GM23338 (cell line): ENCODE results near the gene TFAP2E. TPM values are rescaled to one million over a fixed set of nuclear protein-coding genes. Genes with fewer than 3 reads are reported as not detected.

Experiments used
- ATAC-seq: fragments of 200-7000 bp; cut with Tn5 transposase; 3 replicates; pipeline ENCODE4 v1.9.1; 2020
- DNase-seq: peaks from one replicate; pipeline ENCODE4 v3.0.0-alpha.2; 2015; ENCODE audit warnings: low spot score
- H2AFZ ChIP-seq: fragments of 200-600 bp; sonication (generic); 2 replicates; pipeline ENCODE4 v1.8.0; 2016; ENCODE audit warnings: antibody characterized with exemption, mild to moderate bottlenecking, moderate library complexity
- H3F3A ChIP-seq: fragments of 200-600 bp; sonication (generic); replicated peaks from 2 replicates; pipeline ENCODE4 v1.8.0; 2017; ENCODE audit warnings: antibody characterized with exemption, mixed run types, low read depth
- H3K27ac ChIP-seq: fragments of 200-600 bp; sonication (generic); 2 replicates; pipeline ENCODE4 v1.6.1; 2016; ENCODE audit warnings: low read depth
- H3K27me3 ChIP-seq: fragments of 200-600 bp; sonication (generic); 2 replicates; pipeline ENCODE4 v1.8.0; 2016; ENCODE audit warnings: mild to moderate bottlenecking, mixed run types, moderate library complexity; ENCODE audit not compliant: insufficient read depth
- H3K36me3 ChIP-seq: fragments of 200-600 bp; sonication (generic); 2 replicates; pipeline ENCODE4 v1.8.0; 2016; ENCODE audit warnings: mild to moderate bottlenecking; ENCODE audit not compliant: insufficient read depth
- H3K4me1 ChIP-seq: fragments of 200-600 bp; sonication (generic); 2 replicates; pipeline ENCODE4 v1.8.0; 2016; ENCODE audit warnings: mild to moderate bottlenecking, moderate library complexity; ENCODE audit not compliant: insufficient read depth
- H3K4me2 ChIP-seq: fragments of 200-600 bp; sonication (generic); 2 replicates; pipeline ENCODE4 v1.7.1; 2017; ENCODE audit warnings: mixed run types
- H3K4me3 ChIP-seq: fragments of 200-600 bp; sonication (generic); 2 replicates; pipeline ENCODE4 v1.6.1; 2016; ENCODE audit warnings: mixed run types
- H3K79me2 ChIP-seq: fragments of 200-600 bp; sonication (generic); replicated peaks from 2 replicates; pipeline ENCODE4 v1.8.0; 2017; ENCODE audit warnings: mild to moderate bottlenecking; ENCODE audit not compliant: insufficient read depth
- H3K9me2 ChIP-seq: fragments of 200-600 bp; sonication (generic); 2 replicates; pipeline ENCODE4 v1.8.0; 2017; ENCODE audit not compliant: insufficient read depth
- H4K20me1 ChIP-seq: fragments of 200-600 bp; sonication (generic); replicated peaks from 2 replicates; pipeline ENCODE4 v1.8.0; 2017; ENCODE audit warnings: mild to moderate bottlenecking; ENCODE audit not compliant: insufficient read depth
- H3K27ac Mint-ChIP-seq: 2 replicates; pipeline ENCODE4 v1.8.0; 2020; ENCODE audit warnings: inconsistent platforms, mild to moderate bottlenecking, moderate library complexity, mixed read lengths
- H3K27me3 Mint-ChIP-seq: 3 replicates; pipeline ENCODE4 v1.8.0; 2022; ENCODE audit warnings: low read depth, mild to moderate bottlenecking, moderate library complexity, mixed read lengths, inconsistent platforms; ENCODE audit not compliant: insufficient read depth, poor library complexity
- H3K36me3 Mint-ChIP-seq: 3 replicates; pipeline ENCODE4 v1.8.0; 2021; ENCODE audit warnings: low read depth, mild to moderate bottlenecking, inconsistent platforms, moderate library complexity, mixed read lengths
- H3K4me1 Mint-ChIP-seq: 3 replicates; pipeline ENCODE4 v1.8.0; 2020; ENCODE audit warnings: mild to moderate bottlenecking, inconsistent platforms, mixed read lengths
- H3K4me3 Mint-ChIP-seq: 3 replicates; pipeline ENCODE4 v1.8.0; 2021; ENCODE audit warnings: moderate library complexity, mild to moderate bottlenecking, inconsistent platforms, mixed read lengths
- H3K9me3 Mint-ChIP-seq: 3 replicates; pipeline ENCODE4 v1.8.0; 2020; ENCODE audit warnings: moderate library complexity, mild to moderate bottlenecking, inconsistent platforms, mixed read lengths
- EZH2 ChIP-seq: fragments of 200-600 bp; sonication (generic); IDR thresholded peaks from one replicate; pipeline ENCODE4 v1.8.0; 2017; ENCODE audit warnings: antibody characterized with exemption, mild to moderate bottlenecking, low read depth; ENCODE audit not compliant: unreplicated experiment
- JUNB ChIP-seq: IDR thresholded peaks from one replicate; pipeline ENCODE4 v1.6.1; 2016; ENCODE audit warnings: antibody characterized with exemption; ENCODE audit not compliant: unreplicated experiment
- NANOG ChIP-seq: IDR thresholded peaks from 2 replicates; pipeline ENCODE4 v1.6.1; 2016; ENCODE audit warnings: antibody characterized with exemption, borderline replicate concordance
- STAT1 ChIP-seq: IDR thresholded peaks from one replicate; pipeline ENCODE4 v1.6.1; 2016; ENCODE audit warnings: antibody characterized with exemption; ENCODE audit not compliant: unreplicated experiment
- ZNF114 ChIP-seq: fragments of 250-450 bp; sonication (Bioruptor Pico); IDR thresholded peaks from 2 replicates; pipeline ENCODE4 v1.5.0; 2020; ENCODE audit warnings: mild to moderate bottlenecking, moderate library complexity
- ZNF331 ChIP-seq: fragments of 250-450 bp; sonication (Bioruptor Pico); IDR thresholded peaks from 2 replicates; pipeline ENCODE4 v1.5.0; 2020; ENCODE audit warnings: low read depth, mild to moderate bottlenecking, moderate library complexity
- polyA plus RNA-seq: library from polyadenylated mRNA; unstranded; fragments of >200 nt; fragmentation: Nextera tagmentation; extraction: Ambion mirVana; gene quantifications from 2 replicates; pipeline ENCODE4 v1.2.1, GENCODE V29; 2016
- total RNA-seq: library from RNA; depleted of rRNA; stranded (reverse); fragments of >200 nt; shearing (Covaris generic); gene quantifications from 2 replicates; pipeline ENCODE4 v1.2.3, GENCODE V29; 2014
- TF ChIP-seq, protein P1 (sequence below), 2 experiments: fragments of 200-600 bp in 1 of 2; sonication (generic) in 1 of 2; conservative IDR thresholded peaks; 2 replicates each; pipeline versions ENCODE4 v1.5.1 to v1.6.1; 2016 to 2017; ENCODE audit warnings: antibody characterized with exemption in 2 of 2, low read depth in 2 of 2, mild to moderate bottlenecking in 2 of 2, moderate library complexity in 1 of 2
- TF ChIP-seq, protein P2 (sequence below): IDR thresholded peaks from one replicate; pipeline ENCODE4 v1.6.1; 2018; ENCODE audit warnings: antibody characterized with exemption; ENCODE audit not compliant: unreplicated experiment
- TF ChIP-seq, protein P3 (sequence below): fragments of 250-450 bp; sonication (Bioruptor Pico); IDR thresholded peaks from 2 replicates; pipeline ENCODE4 v1.5.0; 2020; ENCODE audit warnings: mild to moderate bottlenecking, moderate library complexity

The TFAP2E gene
- total and polyA plus RNA-seq, 2 experiments from 2014 or later, result 0.34 to 1.4 TPM

DNA sequence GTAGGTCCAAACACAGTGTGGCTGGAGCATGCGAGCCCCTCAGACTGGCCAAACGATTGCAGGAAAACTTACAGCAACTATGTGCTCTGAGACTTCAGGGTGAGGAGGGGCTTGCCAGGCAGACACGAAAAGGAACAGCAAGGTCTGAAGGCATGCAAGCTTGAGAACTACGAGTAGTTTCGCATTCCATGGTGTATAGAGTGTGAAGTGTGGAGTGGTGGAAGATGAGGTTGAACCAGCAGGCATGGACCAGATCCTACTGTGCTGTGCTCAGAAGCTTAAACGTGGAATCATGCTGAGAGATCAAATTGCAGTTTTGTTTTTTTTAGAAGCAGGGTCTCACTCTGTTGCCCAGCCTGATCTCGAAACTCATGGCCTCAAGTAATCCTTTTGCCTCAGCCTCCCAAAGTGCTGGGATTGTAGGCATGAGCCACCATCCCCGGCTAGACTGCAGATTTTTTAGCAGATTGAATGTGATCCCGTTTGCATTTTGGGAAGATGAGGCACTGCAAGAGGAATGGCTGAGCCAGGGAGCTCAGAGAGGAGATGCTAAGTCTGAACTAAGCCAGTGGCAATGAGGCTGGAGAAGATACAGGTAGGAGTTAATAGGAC is 5.1 kb upstream of the TFAP2E start:
- H3K9me2 ChIP-seq, result no peaks in the 10 kb centered on the region
- H3K4me3 ChIP-seq, result no peak overlapping the region
- H3K36me3 Mint-ChIP-seq, result peaks cover 24% of the 10 kb centered on the region
- H2AFZ ChIP-seq, result no peak overlapping the region
- no peaks in the 10 kb centered on the region; the same call in 1 of the 2 replicates for H3K36me3 ChIP-seq
- no peak for DNase-seq
- peaks cover 16% of the 10 kb centered on the region; the same call in 1 of the 2 replicates for H3F3A ChIP-seq
- H3K27me3 Mint-ChIP-seq, result peaks cover 41% of the 10 kb centered on the region
- ATAC-seq, result no peak
- H3K4me3 Mint-ChIP-seq, result no peak overlapping the region
- H3K79me2 ChIP-seq, result no peaks in the 10 kb centered on the region
- no peak overlapping the region for H3K27ac Mint-ChIP-seq
- no peak overlapping the region for H3K27ac ChIP-seq
- H3K4me1 Mint-ChIP-seq, result peaks cover 15% of the 10 kb centered on the region
- TF ChIP-seq ZNF114 (CRISPR knock-in tag) (no peak), NANOG (no peak), JUNB (no peak), ZNF331 (CRISPR knock-in tag) (no peak), STAT1 (no peak), EZH2 (no peak)
- TF ChIP-seq, protein P1, sequence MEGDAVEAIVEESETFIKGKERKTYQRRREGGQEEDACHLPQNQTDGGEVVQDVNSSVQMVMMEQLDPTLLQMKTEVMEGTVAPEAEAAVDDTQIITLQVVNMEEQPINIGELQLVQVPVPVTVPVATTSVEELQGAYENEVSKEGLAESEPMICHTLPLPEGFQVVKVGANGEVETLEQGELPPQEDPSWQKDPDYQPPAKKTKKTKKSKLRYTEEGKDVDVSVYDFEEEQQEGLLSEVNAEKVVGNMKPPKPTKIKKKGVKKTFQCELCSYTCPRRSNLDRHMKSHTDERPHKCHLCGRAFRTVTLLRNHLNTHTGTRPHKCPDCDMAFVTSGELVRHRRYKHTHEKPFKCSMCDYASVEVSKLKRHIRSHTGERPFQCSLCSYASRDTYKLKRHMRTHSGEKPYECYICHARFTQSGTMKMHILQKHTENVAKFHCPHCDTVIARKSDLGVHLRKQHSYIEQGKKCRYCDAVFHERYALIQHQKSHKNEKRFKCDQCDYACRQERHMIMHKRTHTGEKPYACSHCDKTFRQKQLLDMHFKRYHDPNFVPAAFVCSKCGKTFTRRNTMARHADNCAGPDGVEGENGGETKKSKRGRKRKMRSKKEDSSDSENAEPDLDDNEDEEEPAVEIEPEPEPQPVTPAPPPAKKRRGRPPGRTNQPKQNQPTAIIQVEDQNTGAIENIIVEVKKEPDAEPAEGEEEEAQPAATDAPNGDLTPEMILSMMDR (conservative IDR thresholded peaks at IDR 0.05; ENCODE audit: low read depth in 2 of 2), result no peak
- TF ChIP-seq, protein P2, sequence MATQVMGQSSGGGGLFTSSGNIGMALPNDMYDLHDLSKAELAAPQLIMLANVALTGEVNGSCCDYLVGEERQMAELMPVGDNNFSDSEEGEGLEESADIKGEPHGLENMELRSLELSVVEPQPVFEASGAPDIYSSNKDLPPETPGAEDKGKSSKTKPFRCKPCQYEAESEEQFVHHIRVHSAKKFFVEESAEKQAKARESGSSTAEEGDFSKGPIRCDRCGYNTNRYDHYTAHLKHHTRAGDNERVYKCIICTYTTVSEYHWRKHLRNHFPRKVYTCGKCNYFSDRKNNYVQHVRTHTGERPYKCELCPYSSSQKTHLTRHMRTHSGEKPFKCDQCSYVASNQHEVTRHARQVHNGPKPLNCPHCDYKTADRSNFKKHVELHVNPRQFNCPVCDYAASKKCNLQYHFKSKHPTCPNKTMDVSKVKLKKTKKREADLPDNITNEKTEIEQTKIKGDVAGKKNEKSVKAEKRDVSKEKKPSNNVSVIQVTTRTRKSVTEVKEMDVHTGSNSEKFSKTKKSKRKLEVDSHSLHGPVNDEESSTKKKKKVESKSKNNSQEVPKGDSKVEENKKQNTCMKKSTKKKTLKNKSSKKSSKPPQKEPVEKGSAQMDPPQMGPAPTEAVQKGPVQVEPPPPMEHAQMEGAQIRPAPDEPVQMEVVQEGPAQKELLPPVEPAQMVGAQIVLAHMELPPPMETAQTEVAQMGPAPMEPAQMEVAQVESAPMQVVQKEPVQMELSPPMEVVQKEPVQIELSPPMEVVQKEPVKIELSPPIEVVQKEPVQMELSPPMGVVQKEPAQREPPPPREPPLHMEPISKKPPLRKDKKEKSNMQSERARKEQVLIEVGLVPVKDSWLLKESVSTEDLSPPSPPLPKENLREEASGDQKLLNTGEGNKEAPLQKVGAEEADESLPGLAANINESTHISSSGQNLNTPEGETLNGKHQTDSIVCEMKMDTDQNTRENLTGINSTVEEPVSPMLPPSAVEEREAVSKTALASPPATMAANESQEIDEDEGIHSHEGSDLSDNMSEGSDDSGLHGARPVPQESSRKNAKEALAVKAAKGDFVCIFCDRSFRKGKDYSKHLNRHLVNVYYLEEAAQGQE, result no peak
- TF ChIP-seq, protein P3, sequence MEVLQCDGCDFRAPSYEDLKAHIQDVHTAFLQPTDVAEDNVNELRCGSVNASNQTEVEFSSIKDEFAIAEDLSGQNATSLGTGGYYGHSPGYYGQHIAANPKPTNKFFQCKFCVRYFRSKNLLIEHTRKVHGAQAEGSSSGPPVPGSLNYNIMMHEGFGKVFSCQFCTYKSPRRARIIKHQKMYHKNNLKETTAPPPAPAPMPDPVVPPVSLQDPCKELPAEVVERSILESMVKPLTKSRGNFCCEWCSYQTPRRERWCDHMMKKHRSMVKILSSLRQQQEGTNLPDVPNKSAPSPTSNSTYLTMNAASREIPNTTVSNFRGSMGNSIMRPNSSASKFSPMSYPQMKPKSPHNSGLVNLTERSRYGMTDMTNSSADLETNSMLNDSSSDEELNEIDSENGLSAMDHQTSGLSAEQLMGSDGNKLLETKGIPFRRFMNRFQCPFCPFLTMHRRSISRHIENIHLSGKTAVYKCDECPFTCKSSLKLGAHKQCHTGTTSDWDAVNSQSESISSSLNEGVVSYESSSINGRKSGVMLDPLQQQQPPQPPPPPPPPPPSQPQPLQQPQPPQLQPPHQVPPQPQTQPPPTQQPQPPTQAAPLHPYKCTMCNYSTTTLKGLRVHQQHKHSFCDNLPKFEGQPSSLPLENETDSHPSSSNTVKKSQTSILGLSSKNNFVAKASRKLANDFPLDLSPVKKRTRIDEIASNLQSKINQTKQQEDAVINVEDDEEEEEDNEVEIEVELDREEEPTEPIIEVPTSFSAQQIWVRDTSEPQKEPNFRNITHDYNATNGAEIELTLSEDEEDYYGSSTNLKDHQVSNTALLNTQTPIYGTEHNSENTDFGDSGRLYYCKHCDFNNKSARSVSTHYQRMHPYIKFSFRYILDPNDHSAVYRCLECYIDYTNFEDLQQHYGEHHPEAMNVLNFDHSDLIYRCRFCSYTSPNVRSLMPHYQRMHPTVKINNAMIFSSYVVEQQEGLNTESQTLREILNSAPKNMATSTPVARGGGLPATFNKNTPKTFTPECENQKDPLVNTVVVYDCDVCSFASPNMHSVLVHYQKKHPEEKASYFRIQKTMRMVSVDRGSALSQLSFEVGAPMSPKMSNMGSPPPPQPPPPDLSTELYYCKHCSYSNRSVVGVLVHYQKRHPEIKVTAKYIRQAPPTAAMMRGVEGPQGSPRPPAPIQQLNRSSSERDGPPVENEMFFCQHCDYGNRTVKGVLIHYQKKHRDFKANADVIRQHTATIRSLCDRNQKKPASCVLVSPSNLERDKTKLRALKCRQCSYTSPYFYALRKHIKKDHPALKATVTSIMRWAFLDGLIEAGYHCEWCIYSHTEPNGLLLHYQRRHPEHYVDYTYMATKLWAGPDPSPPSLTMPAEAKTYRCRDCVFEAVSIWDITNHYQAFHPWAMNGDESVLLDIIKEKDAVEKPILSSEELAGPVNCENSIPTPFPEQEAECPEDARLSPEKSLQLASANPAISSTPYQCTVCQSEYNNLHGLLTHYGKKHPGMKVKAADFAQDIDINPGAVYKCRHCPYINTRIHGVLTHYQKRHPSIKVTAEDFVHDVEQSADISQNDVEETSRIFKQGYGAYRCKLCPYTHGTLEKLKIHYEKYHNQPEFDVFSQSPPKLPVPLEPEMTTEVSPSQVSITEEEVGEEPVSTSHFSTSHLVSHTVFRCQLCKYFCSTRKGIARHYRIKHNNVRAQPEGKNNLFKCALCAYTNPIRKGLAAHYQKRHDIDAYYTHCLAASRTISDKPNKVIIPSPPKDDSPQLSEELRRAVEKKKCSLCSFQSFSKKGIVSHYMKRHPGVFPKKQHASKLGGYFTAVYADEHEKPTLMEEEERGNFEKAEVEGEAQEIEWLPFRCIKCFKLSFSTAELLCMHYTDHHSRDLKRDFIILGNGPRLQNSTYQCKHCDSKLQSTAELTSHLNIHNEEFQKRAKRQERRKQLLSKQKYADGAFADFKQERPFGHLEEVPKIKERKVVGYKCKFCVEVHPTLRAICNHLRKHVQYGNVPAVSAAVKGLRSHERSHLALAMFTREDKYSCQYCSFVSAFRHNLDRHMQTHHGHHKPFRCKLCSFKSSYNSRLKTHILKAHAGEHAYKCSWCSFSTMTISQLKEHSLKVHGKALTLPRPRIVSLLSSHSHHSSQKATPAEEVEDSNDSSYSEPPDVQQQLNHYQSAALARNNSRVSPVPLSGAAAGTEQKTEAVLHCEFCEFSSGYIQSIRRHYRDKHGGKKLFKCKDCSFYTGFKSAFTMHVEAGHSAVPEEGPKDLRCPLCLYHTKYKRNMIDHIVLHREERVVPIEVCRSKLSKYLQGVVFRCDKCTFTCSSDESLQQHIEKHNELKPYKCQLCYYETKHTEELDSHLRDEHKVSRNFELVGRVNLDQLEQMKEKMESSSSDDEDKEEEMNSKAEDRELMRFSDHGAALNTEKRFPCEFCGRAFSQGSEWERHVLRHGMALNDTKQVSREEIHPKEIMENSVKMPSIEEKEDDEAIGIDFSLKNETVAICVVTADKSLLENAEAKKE (CRISPR knock-in tag), result no peak
- no peaks in the 10 kb centered on the region; the same call in 2 of the 3 replicates for H3K9me3 Mint-ChIP-seq
- H3K4me2 ChIP-seq, result no peak overlapping the region
- peaks cover 4% of the 10 kb centered on the region; the same call in 1 of the 2 replicates for H3K4me1 ChIP-seq
- H3K27me3 ChIP-seq, result peaks cover 51% of the 10 kb centered on the region
- peaks cover 7% of the 10 kb centered on the region; the same call in 1 of the 2 replicates for H4K20me1 ChIP-seq
